HepG2 (cell line): ENCODE measurements around the gene BCAS3. TPM values are rescaled to one million over a fixed set of nuclear protein-coding genes. Genes with fewer than 3 reads are reported as not detected.

Experiments
- ATAC-seq: fragments of 200-7000 bp; cut with Tn5 transposase; 3 replicates; pipeline ENCODE4 v1.9.1; 2020; ENCODE audit warnings: mild to moderate bottlenecking, moderate library complexity
- BruUV-seq: library from RNA; stranded (reverse); fragments of 400-500 nt; replicated peaks from 2 replicates; lab custom pipeline; 2021; lab: Mats Ljungman, UMichigan
- CTCF ChIA-PET: fragments of 300-600 bp; formaldehyde crosslinking; extraction: SDS; loops from one replicate; lab custom pipeline; 2021; ENCODE audit warnings: low total read pairs, inconsistent platforms, low intra/inter-chr PET ratio; lab: Yijun Ruan, JAX
- POLR2A ChIA-PET: fragments of 350-600 bp; sonication (Branson Sonifier 250); formaldehyde crosslinking; loops from one replicate; lab custom pipeline; 2020; ENCODE audit warnings: antibody characterized with exemption, inconsistent platforms; lab: Yijun Ruan, JAX
- DNase-seq: peaks from one replicate; pipeline ENCODE4 v3.0.0-alpha.2; 2015; ENCODE audit warnings: low spot score
- FAIRE-seq: peaks from 3 replicates; lab custom pipeline; 2011; peaks lifted over from hg19 to GRCh38; lab: Jason Lieb, UNC
- H2AFZ ChIP-seq: one replicate; pipeline ENCODE4 v1.6.1; 2011; ENCODE audit warnings: low read length, inconsistent platforms
- H3K27ac ChIP-seq: fragments of 300-600 bp; 3 replicates; pipeline ENCODE4 v1.8.0; 2011; ENCODE audit warnings: mixed run types, mild to moderate bottlenecking, mixed read lengths, low read length, inconsistent platforms; ENCODE audit not compliant: insufficient read depth; ENCODE audit errors: extremely low read length
- H3K27me3 ChIP-seq, 2 experiments: fragments of 200-600 bp in 1 of 2; 2 replicates in 1 of 2; 3 replicates in 1 of 2; pipeline versions ENCODE4 v1.6.0 to v1.8.0; 2011; ENCODE audit warnings: low read length in 2 of 2, mild to moderate bottlenecking in 2 of 2, moderate library complexity in 2 of 2, inconsistent platforms in 1 of 2; ENCODE audit not compliant: insufficient read depth in 2 of 2, control insufficient read depth in 1 of 2
- H3K36me3 ChIP-seq, 2 experiments: fragments of 200-600 bp in 1 of 2; replicated peaks in 1 of 2; 2 replicates in 1 of 2; 3 replicates in 1 of 2; pipeline versions ENCODE4 v1.5.1 to v1.8.0; 2011; ENCODE audit warnings: low read length in 2 of 2, inconsistent platforms in 1 of 2; ENCODE audit not compliant: insufficient read depth in 2 of 2, control insufficient read depth in 1 of 2
- H3K4me1 ChIP-seq: 2 replicates; pipeline ENCODE4 v1.5.1; 2012; ENCODE audit warnings: low read length, inconsistent platforms; ENCODE audit not compliant: insufficient read depth
- H3K4me2 ChIP-seq: 2 replicates; pipeline ENCODE4 v1.6.0; 2011; ENCODE audit warnings: low read depth, low read length, inconsistent platforms
- H3K4me3 ChIP-seq, 3 experiments: fragments of 200-600 bp in 1 of 3; sonication (generic), shearing (Covaris generic) in 1 of 3; replicated peaks in 1 of 3; 2 replicates each; pipeline ENCODE4 v1.5.1; 2011 to 2016; ENCODE audit warnings: low read length in 3 of 3, inconsistent platforms in 2 of 3, low read depth in 2 of 3, mild to moderate bottlenecking in 2 of 3, control low read depth in 1 of 3, mixed read lengths in 1 of 3; ENCODE audit not compliant: insufficient read depth in 1 of 3
- H3K79me2 ChIP-seq: one replicate; pipeline ENCODE4 v1.6.1; 2011; ENCODE audit warnings: low read length, inconsistent platforms; ENCODE audit not compliant: insufficient read depth
- H3K9ac ChIP-seq: 2 replicates; pipeline ENCODE4 v1.6.0; 2011; ENCODE audit warnings: mild to moderate bottlenecking, low read depth, low read length, inconsistent platforms; ENCODE audit not compliant: insufficient read depth
- H3K9me3 ChIP-seq: 2 replicates; pipeline ENCODE4 v1.5.1; 2012; ENCODE audit warnings: mild to moderate bottlenecking, low read length
- H4K20me1 ChIP-seq: 2 replicates; pipeline ENCODE4 v1.6.0; 2011; ENCODE audit warnings: inconsistent platforms, mild to moderate bottlenecking, low read length, moderate library complexity; ENCODE audit not compliant: insufficient read depth
- ATRX ChIP-seq: sonication (generic); formaldehyde crosslinking; IDR thresholded peaks from 2 replicates; pipeline ENCODE4 v1.4.0; 2020; ENCODE audit warnings: missing genetic modification reagents, borderline replicate concordance
- BCL6 ChIP-seq: IDR thresholded peaks from 2 replicates; pipeline ENCODE4 v1.6.1; 2016; ENCODE audit warnings: missing genetic modification reagents, missing compliant biosample characterization
- CEBPB ChIP-seq: IDR thresholded peaks from 2 replicates; pipeline ENCODE4 v1.6.1; 2011; ENCODE audit warnings: low read depth, low read length, improper control_type of control experiment, borderline replicate concordance
- DPF2 ChIP-seq: sonication (generic); formaldehyde crosslinking; IDR thresholded peaks from 2 replicates; pipeline ENCODE4 v1.4.0; 2020; ENCODE audit warnings: mild to moderate bottlenecking, low read depth, missing genetic modification reagents, borderline replicate concordance
- HNRNPK ChIP-seq: fragments of 200-400 bp; formaldehyde crosslinking; IDR thresholded peaks from 2 replicates; pipeline ENCODE4 v1.6.1; 2018; ENCODE audit warnings: low read length, low read depth, moderate library complexity, mild to moderate bottlenecking; ENCODE audit not compliant: poor library complexity, severe bottlenecking
- HOMEZ ChIP-seq: IDR thresholded peaks from 2 replicates; pipeline ENCODE4 v1.6.1; 2016; ENCODE audit warnings: low read depth
- MAFG ChIP-seq: sonication (generic); formaldehyde crosslinking; IDR thresholded peaks from 2 replicates; pipeline ENCODE4 v1.5.1; 2020; ENCODE audit warnings: mild to moderate bottlenecking, missing genetic modification reagents
- MEIS2 ChIP-seq: sonication (generic); formaldehyde crosslinking; IDR thresholded peaks from 2 replicates; pipeline ENCODE4 v1.9.0; 2021; ENCODE audit warnings: mild to moderate bottlenecking, missing genetic modification reagents
- MIER3 ChIP-seq: IDR thresholded peaks from 2 replicates; pipeline ENCODE4 v1.6.1; 2016; ENCODE audit warnings: missing compliant biosample characterization, borderline replicate concordance
- NPAS2 ChIP-seq: sonication (generic); formaldehyde crosslinking; IDR thresholded peaks from 2 replicates; pipeline ENCODE4 v1.8.0; 2022; ENCODE audit warnings: mild to moderate bottlenecking, missing genetic modification reagents, borderline replicate concordance
- PCBP2 ChIP-seq: fragments of 200-400 bp; formaldehyde crosslinking; optimal IDR thresholded peaks from 2 replicates; pipeline ENCODE3; 2018; ENCODE audit warnings: low read length, low read depth; ENCODE audit not compliant: poor library complexity, severe bottlenecking
- REL ChIP-seq: sonication (generic); formaldehyde crosslinking; conservative IDR thresholded peaks from 2 replicates; pipeline ENCODE4 v1.8.0; 2022; ENCODE audit warnings: mild to moderate bottlenecking, missing genetic modification reagents, moderate library complexity
- SALL1 ChIP-seq: sonication (generic); formaldehyde crosslinking; IDR thresholded peaks from 2 replicates; pipeline ENCODE4 v1.8.0; 2022; ENCODE audit warnings: mild to moderate bottlenecking, missing genetic modification reagents
- TOE1 ChIP-seq: sonication (generic); formaldehyde crosslinking; IDR thresholded peaks from 2 replicates; pipeline ENCODE4 v1.4.0; 2020; ENCODE audit warnings: mild to moderate bottlenecking, missing genetic modification reagents
- ZNF331 ChIP-seq: sonication (generic); formaldehyde crosslinking; IDR thresholded peaks from 2 replicates; pipeline ENCODE4 v1.4.0; 2020; ENCODE audit warnings: missing genetic modification reagents
- ZNF562 ChIP-seq: sonication (generic); formaldehyde crosslinking; IDR thresholded peaks from 2 replicates; pipeline ENCODE4 v1.8.0; 2022; ENCODE audit warnings: missing genetic modification reagents, borderline replicate concordance
- ZNF629 ChIP-seq: sonication (generic); formaldehyde crosslinking; conservative IDR thresholded peaks from 2 replicates; pipeline ENCODE4 v1.5.0; 2020; ENCODE audit warnings: missing genetic modification reagents
- ZNF678 ChIP-seq: sonication (generic); formaldehyde crosslinking; IDR thresholded peaks from 2 replicates; pipeline ENCODE4 v1.4.0; 2020; ENCODE audit warnings: mild to moderate bottlenecking, missing genetic modification reagents
- ZNF883 ChIP-seq: sonication (generic); formaldehyde crosslinking; IDR thresholded peaks from 2 replicates; pipeline ENCODE4 v1.5.1; 2020; ENCODE audit warnings: mild to moderate bottlenecking, missing genetic modification reagents; ENCODE audit errors: not compliant biosample characterization
- WGBS: methylation state at CpG from one replicate; pipeline ENCODE4 v1.1.6; 2017; ENCODE audit warnings: low lambda C conversion rate; 5-methylcytosine and 5-hydroxymethylcytosine counted together
- in situ Hi-C: cut with HindIII; loops from 2 replicates; pipeline ENCODE4 v1.10.0; 2017; ENCODE audit warnings: low pct_unique_long_range_greater_than_20kb; ENCODE audit not compliant: extremely low pct_ligation_motif_present
- intact Hi-C: fragments of 100-400 bp; cut with micrococcal nuclease; formaldehyde crosslinking; loops from one replicate; pipeline ENCODE4 v1.10.0; 2022; ENCODE audit not compliant: unreplicated experiment
- polyA plus RNA-seq, 8 experiments: library from polyadenylated mRNA; depleted of rRNA in 3 of 8; stranded (reverse) in 7 of 8; unstranded in 1 of 8; fragments of >200 nt; fragmentation: Illumina TruSeq in 4 of 8; extraction: Trizol in 4 of 8; gene quantifications; 2 replicates each; pipeline versions ENCODE4 v1.2.1 to v1.2.3, GENCODE V29; 2011 to 2016; ENCODE audit warnings: low read depth in 4 of 8, missing spikeins in 1 of 8, mixed read lengths in 1 of 8; ENCODE audit not compliant: insufficient read depth in 1 of 8
- total RNA-seq, 5 experiments: library from RNA; depleted of rRNA; stranded (reverse); fragments of >200 nt; fragmentation: Illumina TruSeq; extraction: Trizol; gene quantifications; 2 replicates each; pipeline ENCODE4 v1.2.3, GENCODE V29; 2016; ENCODE audit warnings: low read depth in 1 of 5

Gene BCAS3
- total and polyA plus RNA-seq, 2 of the 13 experiments (the other 11 are each of a cell fraction or from before 2014, with no cell fraction given): 10.7 to 11.2 TPM

- H3K27ac ChIP-seq: no peak overlapping the region
- no peak overlapping the region for H3K4me3 ChIP-seq
- H3K79me2 ChIP-seq: no peaks in the 10 kb centered on the region
- WGBS: 60% methylated on average over 5 of the region's 5 CpGs
- DNase-seq: no peak
- TF ChIP-seq PCBP2 (peak; percentile 63), MIER3 (CRISPR knock-in tag) (no peak), HNRNPK (peak; percentile 70), BCL6 (CRISPR knock-in tag) (no peak), TOE1 (CRISPR knock-in tag) (no peak), ZNF331 (no peak), CEBPB (no peak)
- TF ChIP-seq, all 625 proteins: peak for 2
- no TSS peak for BruUV-seq
- no peak overlapping the region for H2AFZ ChIP-seq
- no peak overlapping the region for H3K4me2 ChIP-seq
- peaks cover 31% of the 10 kb centered on the region for H3K4me1 ChIP-seq
- CTCF ChIA-PET: no interaction called here
- FAIRE-seq (no peak), ATAC-seq (no peak)
- in situ Hi-C loops (loop anchor here (10.0 kb wide), 1 partner anchor 133 kb away; no protein-coding TSS in a partner anchor), intact Hi-C loops (no loop called here)
- POLR2A ChIA-PET: no interaction called here
- H4K20me1 ChIP-seq: no peaks in the 10 kb centered on the region
- H3K36me3 ChIP-seq: no peaks in the 10 kb centered on the region
- H3K9me3 ChIP-seq: no peaks in the 10 kb centered on the region
- no peak overlapping the region for H3K9ac ChIP-seq
- no peaks in the 10 kb centered on the region for H3K27me3 ChIP-seq
These were observed 744.6 kb downstream of the BCAS3 start for GRCh38 chr17:61422116-61422799.

GRCh38 chr17:61422869-61423268, 745.2 kb downstream of the BCAS3 start:
- Histone ChIP-seq H2AFZ (no peak overlapping the region), H3K79me2 (no peaks in the 10 kb centered on the region), H3K9ac (no peak overlapping the region), H3K36me3 (no peaks in the 10 kb centered on the region), H3K4me2 (no peak overlapping the region), H3K9me3 (no peaks in the 10 kb centered on the region), H4K20me1 (no peaks in the 10 kb centered on the region), H3K4me1 (peaks cover 31% of the 10 kb centered on the region), H3K4me3 (no peak overlapping the region), H3K27ac (no peak overlapping the region), H3K27me3 (no peaks in the 10 kb centered on the region)
- 34% methylated on average over 2 of the region's 2 CpGs for WGBS
- POLR2A ChIA-PET: no interaction called here
- DNase-seq (no peak), FAIRE-seq (peak; percentile 71), ATAC-seq (no peak)
- no TSS peak for BruUV-seq
- in situ Hi-C loops (loop anchor here (10.0 kb wide), 1 partner anchor 132 kb away; no protein-coding TSS in a partner anchor), intact Hi-C loops (no loop called here)
- CTCF ChIA-PET: no interaction called here
- TF ChIP-seq ZNF629 (CRISPR knock-in tag) (no peak), REL (no peak), ZNF678 (CRISPR knock-in tag) (no peak), ATRX (CRISPR knock-in tag) (no peak), MEIS2 (CRISPR knock-in tag) (no peak), DPF2 (no peak), MAFG (no peak), NPAS2 (CRISPR knock-in tag) (no peak), ZNF562 (no peak), SALL1 (CRISPR knock-in tag) (no peak), HOMEZ (no peak), ZNF883 (CRISPR knock-in tag) (no peak)
